GM19438 (cell line): ENCODE results near the gene FBLN1.
"Not testable (repeated sequence)": the region's sequence is repeated elsewhere in the genome, so short reads cannot be mapped to it uniquely, and the experiment has no call there.

Experiments
- ATAC-seq: cut with Tn5 transposase; IDR thresholded peaks from one replicate; pipeline ENCODE4 v1.9.1; 2021; ENCODE audit warnings: low read depth; ENCODE audit not compliant: unreplicated experiment

FBLN1 gene

GRCh38 chr22:45599836-45600577 lies 97.3 kb downstream of the FBLN1 start:
- ATAC-seq: no peak

- no peak for ATAC-seq
These were observed 98.4 kb downstream of the FBLN1 start for GRCh38 chr22:45600790-45601730.

DNA sequence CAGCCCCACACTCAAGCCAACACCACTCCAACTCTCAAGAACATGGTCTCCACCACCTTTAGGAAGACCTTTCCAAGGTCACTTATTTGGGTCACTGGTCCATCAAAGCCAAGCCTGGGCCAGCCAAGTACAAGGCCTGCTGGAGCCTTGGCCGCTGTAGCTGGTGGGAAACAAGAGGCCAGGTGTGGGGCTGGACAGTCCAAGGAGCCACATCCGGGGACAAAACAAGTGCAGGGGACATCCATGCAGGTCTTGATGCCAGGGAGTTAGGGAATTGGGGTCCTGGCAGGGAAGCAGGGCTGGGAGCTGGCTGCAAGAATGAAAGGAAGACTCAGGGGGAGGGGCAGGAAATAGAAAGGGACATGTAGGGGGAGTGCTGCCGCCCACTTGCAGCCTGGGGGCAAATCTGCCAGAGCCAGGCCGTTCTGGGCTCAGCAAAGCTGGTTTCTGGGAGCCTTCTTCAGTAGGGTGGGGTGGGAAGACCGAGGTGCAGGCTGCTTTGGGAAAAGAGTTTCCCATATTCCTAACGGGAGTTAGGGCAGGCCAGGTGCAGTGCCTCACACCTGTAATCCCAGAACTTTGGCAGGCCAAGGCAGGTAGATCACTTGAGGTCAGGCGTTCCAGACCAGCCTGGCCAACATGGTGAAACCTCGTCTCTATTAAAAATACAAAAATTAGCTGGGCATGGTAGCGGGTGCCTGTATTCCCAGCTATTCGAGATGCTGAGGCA lies 99.5 kb downstream of the FBLN1 start:
- ATAC-seq: no peak

DNA sequence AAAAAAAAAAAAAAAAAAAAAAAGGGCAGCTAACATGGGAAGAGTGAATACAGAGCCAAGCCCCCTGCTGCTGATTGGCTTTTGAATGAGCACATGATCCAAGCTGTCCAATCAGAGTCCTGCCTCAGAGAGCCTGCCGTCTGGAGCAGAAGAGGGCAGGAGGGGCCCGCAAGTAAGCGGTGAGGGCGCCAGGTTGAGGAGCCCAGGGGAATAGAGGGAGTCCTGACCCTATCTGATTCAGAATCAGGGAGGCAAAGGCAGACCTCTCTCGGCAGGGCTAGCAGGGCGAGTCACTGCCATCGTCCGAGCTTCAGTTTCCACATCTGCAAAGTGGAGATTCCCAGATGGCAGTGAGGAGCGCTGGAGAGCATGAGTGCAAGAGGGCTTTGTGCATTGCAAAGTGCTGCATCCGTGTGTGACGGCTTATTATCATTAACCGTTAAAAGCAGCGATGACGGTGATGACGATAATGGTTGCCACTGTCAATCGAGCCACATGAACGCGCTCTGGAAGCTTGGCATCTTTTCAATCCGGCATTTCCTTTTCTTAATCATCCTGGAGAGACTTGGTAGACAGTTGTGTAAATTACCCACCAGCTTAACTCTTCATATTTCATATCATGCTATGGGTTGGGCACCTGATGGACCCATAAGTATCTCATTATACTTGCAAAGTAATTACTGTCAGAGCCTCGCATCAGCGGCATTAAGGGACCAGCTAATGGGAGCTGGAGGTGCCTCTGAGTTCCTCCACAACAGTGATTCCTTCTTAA lies 100.3 kb downstream of the FBLN1 start:
- ATAC-seq: no peak

DNA sequence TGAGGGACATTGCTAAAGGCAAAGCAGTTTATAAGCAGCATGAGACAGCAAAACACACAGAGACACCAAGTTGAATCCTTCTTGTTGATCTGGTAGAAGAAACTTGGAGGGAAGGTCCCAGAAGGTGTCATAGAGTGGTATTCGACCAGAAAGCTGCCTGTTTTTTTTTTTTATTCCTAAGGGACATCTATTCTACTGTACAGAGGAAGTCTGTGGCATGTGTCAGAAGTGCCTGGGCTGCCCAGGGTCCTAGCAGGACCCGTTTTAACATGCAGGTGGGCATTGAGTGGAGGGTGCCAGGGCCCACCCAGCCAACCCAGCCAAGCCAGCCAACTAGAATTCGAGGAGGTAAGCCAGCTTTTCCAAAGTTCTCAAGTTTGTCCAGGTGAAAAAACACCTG lies 100.9 kb downstream of the FBLN1 start:
- ATAC-seq: no peak

GRCh38 chr22:45608045-45608444 lies 105.4 kb downstream of the FBLN1 start:
- not testable (repeated sequence) for ATAC-seq

DNA sequence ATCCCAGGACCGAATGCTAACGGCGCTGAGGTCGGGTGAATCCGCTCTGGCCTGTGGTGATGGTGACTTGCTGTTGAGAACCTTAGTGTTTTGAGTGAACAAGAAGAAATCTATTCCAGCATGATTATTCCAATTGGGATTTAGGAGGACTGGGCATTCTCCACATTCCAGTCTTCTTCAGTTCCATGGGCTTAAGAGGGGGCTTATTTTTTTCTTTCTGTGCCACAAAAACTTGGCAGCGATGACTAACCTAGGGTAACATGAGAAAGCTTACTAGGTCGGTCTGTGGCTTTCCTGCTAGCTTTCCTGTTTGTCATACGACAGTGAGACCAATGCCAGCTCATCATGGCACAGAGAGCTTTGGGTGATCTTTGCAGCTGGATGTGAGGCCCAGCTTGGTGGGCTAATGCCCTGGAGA lies 106.1 kb downstream of the FBLN1 start:
- no peak for ATAC-seq

DNA sequence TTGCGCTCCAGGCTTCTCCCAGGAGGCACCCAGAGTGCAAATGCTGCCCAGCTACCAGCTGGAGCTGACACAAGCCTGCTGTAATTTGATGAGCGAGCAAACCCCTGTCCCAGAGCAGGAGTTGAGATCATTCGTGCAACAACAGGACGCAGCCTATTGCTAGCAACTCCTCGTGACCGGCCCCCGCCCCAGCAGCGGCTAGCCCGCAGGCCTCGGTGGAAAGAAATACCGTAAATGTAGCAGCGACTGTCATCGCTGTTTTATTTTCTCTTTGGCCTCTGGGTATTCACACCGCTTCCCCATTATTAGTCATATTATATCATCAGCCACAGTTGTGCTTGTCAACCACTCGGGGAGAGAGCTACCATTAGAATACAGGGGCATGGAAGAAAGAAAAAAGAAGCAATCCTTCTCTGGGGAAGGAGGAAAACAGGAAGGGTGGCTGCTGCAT lies 109.8 kb downstream of the FBLN1 start:
- ATAC-seq: no peak

DNA sequence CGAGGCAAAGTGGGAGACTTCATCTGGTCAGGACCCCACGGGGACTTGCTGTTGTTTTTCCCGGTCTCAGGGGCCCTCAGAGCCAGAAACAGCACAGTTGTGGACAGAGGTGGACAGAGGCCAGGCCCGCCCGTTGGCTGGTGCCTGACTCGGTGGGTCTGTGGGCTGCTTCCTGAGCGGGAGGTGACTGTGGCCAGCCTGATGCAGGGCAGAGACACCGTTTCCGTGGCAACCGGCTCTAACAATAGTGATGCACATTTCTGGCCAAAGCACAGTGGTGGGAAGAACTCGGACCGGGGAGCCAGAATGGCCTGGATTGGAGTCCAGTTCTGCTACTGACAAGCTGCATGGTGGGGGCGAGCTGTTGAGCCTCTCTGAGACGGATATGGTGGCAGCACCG lies 110.3 kb downstream of the FBLN1 start:
- no peak for ATAC-seq

DNA sequence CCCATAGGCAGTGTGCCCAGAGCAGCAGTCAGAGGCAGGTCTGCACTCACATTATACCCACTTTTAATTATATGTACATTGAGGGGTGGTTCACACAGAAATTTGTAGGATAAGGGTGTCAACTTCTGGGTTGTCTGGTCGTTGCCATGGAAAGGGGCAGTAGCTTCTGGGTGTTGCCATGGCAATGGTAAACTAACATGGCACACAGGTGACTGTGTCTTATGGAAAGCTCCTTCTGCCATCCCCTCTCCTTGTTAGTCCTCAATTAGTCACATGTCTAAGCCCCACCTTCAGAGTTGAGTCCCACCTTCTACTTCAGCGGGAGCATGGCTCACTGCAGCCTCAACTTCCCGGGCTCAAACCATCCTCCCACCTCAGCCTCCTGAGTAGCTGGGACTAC lies 112.7 kb downstream of the FBLN1 start:
- no peak for ATAC-seq

DNA sequence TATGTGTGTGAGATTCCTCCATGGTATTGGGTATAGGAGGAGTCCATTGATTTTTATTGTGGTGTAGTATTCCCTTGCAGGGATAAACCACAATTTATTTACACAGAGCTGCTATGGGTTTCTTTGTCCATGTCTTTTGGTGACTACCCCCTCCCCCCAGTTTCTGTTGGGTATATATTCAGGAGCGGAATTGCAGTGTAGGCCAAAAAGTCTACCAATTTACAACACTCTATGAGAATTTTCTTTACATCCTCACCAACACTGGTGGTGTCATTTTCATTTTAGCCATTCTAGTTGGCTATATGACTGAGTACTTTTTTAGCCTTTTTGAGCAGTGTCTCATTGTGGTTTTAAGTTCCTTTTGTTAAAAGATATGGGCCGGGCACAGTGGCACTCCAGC lies 113.7 kb downstream of the FBLN1 start:
- ATAC-seq: no peak

- ATAC-seq: no peak
These were observed 115.3 kb downstream of the FBLN1 start for GRCh38 chr22:45617948-45618347.

- no peak for ATAC-seq
These were observed 118.0 kb downstream of the FBLN1 start for GRCh38 chr22:45620706-45621105.

GRCh38 chr22:45621836-45622600 lies 119.3 kb downstream of the FBLN1 start:
- no peak for ATAC-seq

DNA sequence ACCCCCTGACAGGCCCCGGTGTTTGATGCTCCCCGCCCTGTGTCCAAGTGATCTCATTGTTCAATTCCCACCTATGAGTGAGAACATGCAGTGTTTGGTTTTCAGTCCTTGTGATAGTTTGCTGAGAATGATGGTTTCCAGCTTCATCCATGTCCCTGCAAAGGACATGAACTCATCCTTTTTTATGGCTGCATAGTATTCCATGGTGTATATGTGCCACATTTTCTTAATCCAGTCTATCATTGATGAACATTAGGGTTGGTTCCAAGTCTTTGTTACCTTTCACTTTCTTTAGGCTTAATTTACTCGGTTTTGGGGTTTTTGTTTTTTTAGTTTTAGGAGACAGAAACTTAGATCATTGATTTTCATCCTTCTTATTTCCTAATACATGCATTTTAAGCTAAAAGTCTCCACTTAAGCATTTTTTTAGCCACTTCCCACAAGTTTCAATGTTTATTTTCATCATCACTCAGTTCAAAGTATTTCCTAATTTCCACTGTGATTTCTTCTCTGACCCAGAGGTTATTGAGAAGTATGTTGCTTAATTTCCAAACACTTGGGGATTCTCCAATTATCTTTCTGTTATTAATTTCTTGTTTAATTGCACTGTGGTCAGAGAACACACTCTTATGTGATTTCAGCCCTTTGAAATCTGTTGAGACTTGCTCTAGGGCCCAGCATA lies 120.9 kb downstream of the FBLN1 start:
- not testable (repeated sequence) for ATAC-seq

- ATAC-seq: no peak
These were observed 123.5 kb downstream of the FBLN1 start for GRCh38 chr22:45626198-45626651.

DNA sequence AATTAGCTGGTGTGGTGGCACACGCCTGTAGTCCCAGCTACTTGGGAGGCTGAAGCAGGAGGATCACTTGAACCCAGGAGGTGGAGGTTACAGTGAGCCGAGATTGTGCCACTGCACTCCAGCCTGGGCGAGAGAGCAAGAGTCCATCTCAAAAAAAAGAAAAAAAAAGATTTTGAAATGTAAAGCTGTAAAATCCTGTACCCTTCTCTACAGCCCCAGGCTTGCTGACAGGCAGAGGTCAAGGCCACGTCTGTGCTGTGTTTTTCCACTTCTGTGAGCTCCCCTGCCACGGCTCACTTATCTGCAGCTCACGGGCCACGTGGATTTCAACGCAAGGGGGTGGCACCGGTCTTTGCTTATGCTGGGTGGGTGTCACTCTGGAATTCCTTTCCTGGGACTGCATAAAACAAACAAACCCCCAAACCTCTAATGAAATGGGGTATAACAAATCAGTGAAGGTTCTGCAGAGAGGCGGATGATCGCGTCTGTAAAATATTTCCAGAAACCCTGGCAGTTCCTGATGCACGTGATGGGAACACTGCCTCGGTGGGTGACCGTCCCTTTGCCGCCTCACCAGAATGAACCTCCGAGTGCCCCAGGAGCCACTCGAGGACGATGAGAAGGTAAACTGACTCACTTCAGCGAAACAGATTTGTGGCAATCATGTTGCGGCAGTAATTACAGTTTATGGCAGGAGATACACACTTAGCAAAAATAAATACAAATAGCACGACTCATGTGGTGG lies 125.0 kb downstream of the FBLN1 start:
- no peak for ATAC-seq

- ATAC-seq: no peak
These were observed 125.8 kb downstream of the FBLN1 start for GRCh38 chr22:45628515-45628914.
